Neural cell (in vitro differentiated cells): ENCODE results near the gene MYO5C.

ENCODE experiments used
- EP300 ChIP-seq: fragments of 450-650 bp; conservative IDR thresholded peaks from 2 replicates; pipeline ENCODE4 v1.6.1; 2014; ENCODE audit warnings: antibody characterized with exemption, mild to moderate bottlenecking, moderate library complexity; ENCODE audit not compliant: poor library complexity, severe bottlenecking
- EZH2 ChIP-seq: fragments of 200-600, 300-800 bp; shearing (Covaris generic), sonication (generic); IDR thresholded peaks from 2 replicates; pipeline ENCODE4 v1.6.1; 2014; ENCODE audit warnings: antibody characterized with exemption, low read length, borderline replicate concordance, mild to moderate bottlenecking; ENCODE audit not compliant: insufficient read depth, poor library complexity, severe bottlenecking
- SMC3 ChIP-seq: fragments of 450-650 bp; conservative IDR thresholded peaks from 2 replicates; pipeline ENCODE4 v1.6.1; 2014; ENCODE audit warnings: antibody characterized with exemption, mild to moderate bottlenecking, moderate library complexity; ENCODE audit not compliant: poor library complexity
- TF ChIP-seq, protein P1 (sequence below): IDR thresholded peaks from 2 replicates; pipeline ENCODE4 v1.6.1; 2012; ENCODE audit warnings: borderline replicate concordance
- TF ChIP-seq, protein P2 (sequence below): fragments of 450-650 bp; IDR thresholded peaks from 2 replicates; pipeline ENCODE4 v1.5.1; 2014; ENCODE audit warnings: antibody characterized with exemption, mild to moderate bottlenecking, moderate library complexity; ENCODE audit not compliant: poor library complexity, severe bottlenecking

DNA sequence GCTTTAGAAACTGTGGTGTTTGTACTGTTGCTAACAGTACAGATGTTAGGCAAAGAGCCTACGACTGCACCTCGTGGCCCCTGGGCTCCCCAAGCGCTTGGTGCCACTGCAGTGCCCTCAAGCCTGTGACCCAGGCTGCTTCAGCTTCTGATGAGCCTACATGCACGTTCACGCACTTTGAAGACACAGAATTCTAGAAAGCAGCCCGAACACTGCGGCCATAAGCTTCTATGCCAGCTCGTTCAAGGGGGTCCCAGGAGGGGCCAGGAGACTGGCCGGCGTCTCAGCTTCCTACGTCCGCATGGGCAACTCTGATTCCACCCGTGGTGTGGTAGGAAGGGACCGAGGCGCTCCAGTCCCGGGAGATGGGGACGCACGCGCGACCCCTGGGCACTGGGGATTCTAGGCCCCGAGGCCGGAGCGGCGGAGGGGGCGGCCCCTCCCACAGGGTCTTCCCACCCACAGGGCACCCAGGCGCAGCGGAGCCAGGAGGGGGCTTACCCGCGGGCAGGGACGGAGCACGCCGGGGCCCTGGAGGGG lies 653 bp downstream of the MYO5C start:
- no peak for TF ChIP-seq EP300
- TF ChIP-seq, protein P1, sequence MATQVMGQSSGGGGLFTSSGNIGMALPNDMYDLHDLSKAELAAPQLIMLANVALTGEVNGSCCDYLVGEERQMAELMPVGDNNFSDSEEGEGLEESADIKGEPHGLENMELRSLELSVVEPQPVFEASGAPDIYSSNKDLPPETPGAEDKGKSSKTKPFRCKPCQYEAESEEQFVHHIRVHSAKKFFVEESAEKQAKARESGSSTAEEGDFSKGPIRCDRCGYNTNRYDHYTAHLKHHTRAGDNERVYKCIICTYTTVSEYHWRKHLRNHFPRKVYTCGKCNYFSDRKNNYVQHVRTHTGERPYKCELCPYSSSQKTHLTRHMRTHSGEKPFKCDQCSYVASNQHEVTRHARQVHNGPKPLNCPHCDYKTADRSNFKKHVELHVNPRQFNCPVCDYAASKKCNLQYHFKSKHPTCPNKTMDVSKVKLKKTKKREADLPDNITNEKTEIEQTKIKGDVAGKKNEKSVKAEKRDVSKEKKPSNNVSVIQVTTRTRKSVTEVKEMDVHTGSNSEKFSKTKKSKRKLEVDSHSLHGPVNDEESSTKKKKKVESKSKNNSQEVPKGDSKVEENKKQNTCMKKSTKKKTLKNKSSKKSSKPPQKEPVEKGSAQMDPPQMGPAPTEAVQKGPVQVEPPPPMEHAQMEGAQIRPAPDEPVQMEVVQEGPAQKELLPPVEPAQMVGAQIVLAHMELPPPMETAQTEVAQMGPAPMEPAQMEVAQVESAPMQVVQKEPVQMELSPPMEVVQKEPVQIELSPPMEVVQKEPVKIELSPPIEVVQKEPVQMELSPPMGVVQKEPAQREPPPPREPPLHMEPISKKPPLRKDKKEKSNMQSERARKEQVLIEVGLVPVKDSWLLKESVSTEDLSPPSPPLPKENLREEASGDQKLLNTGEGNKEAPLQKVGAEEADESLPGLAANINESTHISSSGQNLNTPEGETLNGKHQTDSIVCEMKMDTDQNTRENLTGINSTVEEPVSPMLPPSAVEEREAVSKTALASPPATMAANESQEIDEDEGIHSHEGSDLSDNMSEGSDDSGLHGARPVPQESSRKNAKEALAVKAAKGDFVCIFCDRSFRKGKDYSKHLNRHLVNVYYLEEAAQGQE = no peak
- TF ChIP-seq, protein P2, sequence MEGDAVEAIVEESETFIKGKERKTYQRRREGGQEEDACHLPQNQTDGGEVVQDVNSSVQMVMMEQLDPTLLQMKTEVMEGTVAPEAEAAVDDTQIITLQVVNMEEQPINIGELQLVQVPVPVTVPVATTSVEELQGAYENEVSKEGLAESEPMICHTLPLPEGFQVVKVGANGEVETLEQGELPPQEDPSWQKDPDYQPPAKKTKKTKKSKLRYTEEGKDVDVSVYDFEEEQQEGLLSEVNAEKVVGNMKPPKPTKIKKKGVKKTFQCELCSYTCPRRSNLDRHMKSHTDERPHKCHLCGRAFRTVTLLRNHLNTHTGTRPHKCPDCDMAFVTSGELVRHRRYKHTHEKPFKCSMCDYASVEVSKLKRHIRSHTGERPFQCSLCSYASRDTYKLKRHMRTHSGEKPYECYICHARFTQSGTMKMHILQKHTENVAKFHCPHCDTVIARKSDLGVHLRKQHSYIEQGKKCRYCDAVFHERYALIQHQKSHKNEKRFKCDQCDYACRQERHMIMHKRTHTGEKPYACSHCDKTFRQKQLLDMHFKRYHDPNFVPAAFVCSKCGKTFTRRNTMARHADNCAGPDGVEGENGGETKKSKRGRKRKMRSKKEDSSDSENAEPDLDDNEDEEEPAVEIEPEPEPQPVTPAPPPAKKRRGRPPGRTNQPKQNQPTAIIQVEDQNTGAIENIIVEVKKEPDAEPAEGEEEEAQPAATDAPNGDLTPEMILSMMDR = no peak
- no peak for TF ChIP-seq EZH2
- TF ChIP-seq SMC3 = no peak
